Naive thymus-derived CD8-positive, alpha-beta T cell (primary cell): ENCODE measurements around the gene NPAS3. TPM values are rescaled to one million over a fixed set of nuclear protein-coding genes. Genes with fewer than 3 reads are reported as not detected.

Experiments
- ATAC-seq, 2 donors: fragments of 150-1000 bp; cut with Tn5 transposase in 1 of 2; sonication (Bioruptor Pico), chemical (Tn5 transposase) in 1 of 2; 1 replicate in 1 of 2; 2 replicates in 1 of 2; pipeline ENCODE4 v1.10.0; 2021; ENCODE audit warnings: mild to moderate bottlenecking in 2 of 2, moderate library complexity in 2 of 2
- POLR2A ChIA-PET: fragments of 350-600 bp; sonication (Branson Sonifier 250); formaldehyde crosslinking; loops from one replicate; lab custom pipeline; 2021; ENCODE audit warnings: antibody characterized with exemption; lab: Charles Lee
- DNase-seq, 10 donors: peaks; one replicate each; pipeline versions ENCODE4 v3.0.0 to v3.0.0-alpha.2; 2020 to 2022
- H3K27ac Mint-ChIP-seq, 10 donors: one replicate each; pipeline ENCODE4 v1.8.0; 2020 to 2022; ENCODE audit warnings: mild to moderate bottlenecking in 10 of 10, mixed read lengths in 10 of 10, moderate library complexity in 4 of 10, inconsistent platforms in 1 of 10
- H3K27me3 Mint-ChIP-seq, 5 donors: one replicate each; pipeline ENCODE4 v1.8.0; 2021 to 2022; ENCODE audit warnings: mixed read lengths in 5 of 5
- H3K36me3 Mint-ChIP-seq, 3 donors: one replicate each; pipeline ENCODE4 v1.8.0; 2020 to 2022; ENCODE audit warnings: mixed read lengths in 3 of 3, mild to moderate bottlenecking in 2 of 3, inconsistent platforms in 1 of 3
- H3K4me1 Mint-ChIP-seq, 4 donors: one replicate each; pipeline ENCODE4 v1.8.0; 2021 to 2022; ENCODE audit warnings: mixed read lengths in 4 of 4
- H3K4me3 Mint-ChIP-seq, 10 donors: one replicate each; pipeline ENCODE4 v1.8.0; 2020 to 2022; ENCODE audit warnings: mild to moderate bottlenecking in 10 of 10, mixed read lengths in 10 of 10, moderate library complexity in 6 of 10, inconsistent platforms in 1 of 10
- H3K9me3 Mint-ChIP-seq, 9 donors: one replicate each; pipeline ENCODE4 v1.8.0; 2020 to 2022; ENCODE audit warnings: mixed read lengths in 9 of 9, mild to moderate bottlenecking in 3 of 9, inconsistent platforms in 1 of 9, moderate library complexity in 1 of 9
- polyA plus RNA-seq, 3 donors: library from polyadenylated mRNA; unstranded; fragments of 300-500 nt; fragmentation: Illumina TruSeq; gene quantifications; one replicate each; pipeline ENCODE4 v1.2.3, GENCODE V29; 2021
- total RNA-seq, 8 experiments: library from RNA in 2 of 8; stranded (reverse) in 2 of 8; gene quantifications; one replicate each; pipeline ENCODE4 v1.2.3 and lab custom pipeline; 2021 to 2026

Gene NPAS3
- total and polyA plus RNA-seq, 5 experiments from 2014 or later = not detected

- Mint-ChIP-seq H3K9me3 (peaks cover 0 to 5% (median 0%) of the 10 kb centered on the region in 9 donors), H3K4me1 (no peaks in the 10 kb centered on the region), H3K27ac (no peak overlapping the region), H3K36me3 (no peaks in the 10 kb centered on the region), H3K4me3 (no peak overlapping the region), H3K27me3 (peaks cover 0 to 4% (median 0%) of the 10 kb centered on the region in 5 donors)
- ATAC-seq = no peak
- DNase-seq = no peak
- POLR2A ChIA-PET = no interaction called here
Measured at GRCh38 chr14:33184587-33184986, 245.9 kb downstream of the NPAS3 start.

- POLR2A ChIA-PET = no interaction called here
- ATAC-seq (no peak), DNase-seq (no peak)
- no peaks in the 10 kb centered on the region for H3K36me3 Mint-ChIP-seq
- no peaks in the 10 kb centered on the region for H3K4me1 Mint-ChIP-seq
- H3K27ac Mint-ChIP-seq = no peak overlapping the region
- H3K27me3 Mint-ChIP-seq = no peaks in the 10 kb centered on the region
- no peak overlapping the region for H3K4me3 Mint-ChIP-seq
- H3K9me3 Mint-ChIP-seq = peaks cover 0 to 3% (median 0%) of the 10 kb centered on the region in 9 donors
Measured at GRCh38 chr14:33186656-33187055, 248.0 kb downstream of the NPAS3 start.

GRCh38 chr14:33188880-33189279, 250.2 kb downstream of the NPAS3 start:
- peaks cover 0 to 21% (median 0%) of the 10 kb centered on the region in 9 donors for H3K9me3 Mint-ChIP-seq
- POLR2A ChIA-PET = no interaction called here
- H3K27me3 Mint-ChIP-seq = peaks cover 0 to 2% (median 0%) of the 10 kb centered on the region in 5 donors
- H3K36me3 Mint-ChIP-seq = no peaks in the 10 kb centered on the region
- ATAC-seq = no peak
- no peak overlapping the region for H3K4me3 Mint-ChIP-seq
- H3K4me1 Mint-ChIP-seq = no peaks in the 10 kb centered on the region
- DNase-seq = no peak
- no peak overlapping the region for H3K27ac Mint-ChIP-seq

- peaks cover 0 to 25% (median 0%) of the 10 kb centered on the region in 9 donors for H3K9me3 Mint-ChIP-seq
- no peak overlapping the region for H3K27ac Mint-ChIP-seq
- no peak for DNase-seq
- H3K4me3 Mint-ChIP-seq = no peak overlapping the region
- POLR2A ChIA-PET = no interaction called here
- H3K27me3 Mint-ChIP-seq = peaks cover 0 to 2% (median 0%) of the 10 kb centered on the region in 5 donors
- H3K36me3 Mint-ChIP-seq = no peaks in the 10 kb centered on the region
- ATAC-seq = no peak
- no peaks in the 10 kb centered on the region for H3K4me1 Mint-ChIP-seq
Measured at GRCh38 chr14:33191855-33192254, 253.2 kb downstream of the NPAS3 start.

- H3K4me1 Mint-ChIP-seq = no peaks in the 10 kb centered on the region
- H3K27me3 Mint-ChIP-seq = peaks cover 0 to 2% (median 0%) of the 10 kb centered on the region in 5 donors
- POLR2A ChIA-PET = no interaction called here
- no peaks in the 10 kb centered on the region for H3K36me3 Mint-ChIP-seq
- peaks cover 0 to 25% (median 0%) of the 10 kb centered on the region in 9 donors for H3K9me3 Mint-ChIP-seq
- no peak overlapping the region for H3K4me3 Mint-ChIP-seq
- no peak overlapping the region for H3K27ac Mint-ChIP-seq
- DNase-seq (no peak), ATAC-seq (no peak)
Measured at GRCh38 chr14:33194551-33194950, 255.9 kb downstream of the NPAS3 start.

- H3K4me3 Mint-ChIP-seq = no peak overlapping the region
- no peaks in the 10 kb centered on the region for H3K4me1 Mint-ChIP-seq
- no peak for ATAC-seq
- peaks cover 0 to 1% (median 0%) of the 10 kb centered on the region in 5 donors for H3K27me3 Mint-ChIP-seq
- DNase-seq = peak in 1 of 10 donors; percentile 60
- peaks cover 0 to 8% (median 2%) of the 10 kb centered on the region in 9 donors for H3K9me3 Mint-ChIP-seq
- POLR2A ChIA-PET = no interaction called here
- no peak overlapping the region for H3K27ac Mint-ChIP-seq
- H3K36me3 Mint-ChIP-seq = no peaks in the 10 kb centered on the region
Measured at GRCh38 chr14:33198684-33199083, 260.0 kb downstream of the NPAS3 start.

GRCh38 chr14:33201116-33201515, 262.4 kb downstream of the NPAS3 start:
- POLR2A ChIA-PET = no interaction called here
- Mint-ChIP-seq H3K4me3 (no peak overlapping the region), H3K36me3 (no peaks in the 10 kb centered on the region), H3K4me1 (no peaks in the 10 kb centered on the region), H3K9me3 (peaks cover 0 to 13% (median 2%) of the 10 kb centered on the region in 9 donors), H3K27me3 (no peaks in the 10 kb centered on the region), H3K27ac (no peak overlapping the region)
- ATAC-seq = no peak
- no peak for DNase-seq

- Mint-ChIP-seq H3K4me3 (no peak overlapping the region), H3K36me3 (no peaks in the 10 kb centered on the region), H3K9me3 (peaks cover 0 to 9% (median 0%) of the 10 kb centered on the region in 9 donors), H3K27me3 (no peaks in the 10 kb centered on the region), H3K4me1 (no peaks in the 10 kb centered on the region), H3K27ac (no peak overlapping the region)
- POLR2A ChIA-PET = no interaction called here
- ATAC-seq (no peak), DNase-seq (no peak)
Measured at GRCh38 chr14:33206981-33207380, 268.3 kb downstream of the NPAS3 start.

- POLR2A ChIA-PET = no interaction called here
- Mint-ChIP-seq H3K27me3 (no peaks in the 10 kb centered on the region), H3K27ac (no peak overlapping the region), H3K4me3 (no peak overlapping the region), H3K36me3 (no peaks in the 10 kb centered on the region), H3K4me1 (no peaks in the 10 kb centered on the region), H3K9me3 (peaks cover 0 to 14% (median 3%) of the 10 kb centered on the region in 9 donors)
- ATAC-seq = no peak
- DNase-seq = no peak
Measured at GRCh38 chr14:33207467-33208017, 268.9 kb downstream of the NPAS3 start.

- H3K27me3 Mint-ChIP-seq = no peaks in the 10 kb centered on the region
Measured at GRCh38 chr14:33210311-33210710, 271.6 kb downstream of the NPAS3 start.

GRCh38 chr14:33218026-33218425, 279.3 kb downstream of the NPAS3 start:
- H3K4me1 Mint-ChIP-seq = no peaks in the 10 kb centered on the region
- H3K4me3 Mint-ChIP-seq = no peak overlapping the region
- peaks cover 0 to 9% (median 0%) of the 10 kb centered on the region in 9 donors for H3K9me3 Mint-ChIP-seq
- H3K27ac Mint-ChIP-seq = no peak overlapping the region
- DNase-seq (no peak), ATAC-seq (no peak)
- peaks cover 0 to 2% (median 0%) of the 10 kb centered on the region in 5 donors for H3K27me3 Mint-ChIP-seq
- no peaks in the 10 kb centered on the region for H3K36me3 Mint-ChIP-seq
- POLR2A ChIA-PET = no interaction called here

More at GRCh38 chr14:33210311-33210710, 271.6 kb downstream of the NPAS3 start:
- no peak overlapping the region for H3K4me3 Mint-ChIP-seq
- no peak overlapping the region for H3K27ac Mint-ChIP-seq
- DNase-seq (no peak), ATAC-seq (no peak)
- H3K9me3 Mint-ChIP-seq = peaks cover 0 to 14% (median 1%) of the 10 kb centered on the region in 9 donors
- H3K36me3 Mint-ChIP-seq = no peaks in the 10 kb centered on the region
- H3K4me1 Mint-ChIP-seq = no peaks in the 10 kb centered on the region
- POLR2A ChIA-PET = no interaction called here

- POLR2A ChIA-PET = no interaction called here
- Mint-ChIP-seq H3K36me3 (no peaks in the 10 kb centered on the region), H3K4me3 (no peak overlapping the region), H3K27me3 (peaks cover 0 to 2% (median 0%) of the 10 kb centered on the region in 5 donors), H3K4me1 (no peaks in the 10 kb centered on the region), H3K9me3 (peaks cover 0 to 10% (median 0%) of the 10 kb centered on the region in 9 donors), H3K27ac (no peak overlapping the region)
- no peak for ATAC-seq
- DNase-seq = no peak
Measured at GRCh38 chr14:33219957-33220356, 281.3 kb downstream of the NPAS3 start.

GRCh38 chr14:33229269-33229929, 290.7 kb downstream of the NPAS3 start:
- POLR2A ChIA-PET = no interaction called here
- Mint-ChIP-seq H3K4me1 (no peaks in the 10 kb centered on the region), H3K9me3 (peaks cover 0 to 7% (median 0%) of the 10 kb centered on the region in 9 donors), H3K36me3 (no peaks in the 10 kb centered on the region), H3K27me3 (no peaks in the 10 kb centered on the region), H3K4me3 (no peak overlapping the region), H3K27ac (no peak overlapping the region)
- DNase-seq (no peak), ATAC-seq (no peak)
